Spinal cord (tissue), 10 donors: Measurements from ENCODE around the gene CRMP1. TPM values are rescaled to one million over a fixed set of nuclear protein-coding genes. Genes with fewer than 3 reads are reported as not detected.

ENCODE experiments used
- DNase-seq, 6 donors: peaks; one replicate each; pipeline versions ENCODE4 v3.0.0 to v3.0.0-alpha.2; 2013 to 2015; ENCODE audit warnings: low spot score in 6 of 6, low read depth in 4 of 6
- H3K27ac ChIP-seq: one replicate; pipeline ENCODE4 v1.5.1; 2013; ENCODE audit warnings: low read depth, low read length, control low read depth
- H3K27me3 ChIP-seq: one replicate; pipeline ENCODE4 v1.6.1; 2013; ENCODE audit warnings: low read length; ENCODE audit not compliant: control insufficient read depth, insufficient read depth
- H3K36me3 ChIP-seq: one replicate; pipeline ENCODE4 v1.6.1; 2013; ENCODE audit warnings: low read length; ENCODE audit not compliant: control insufficient read depth, insufficient read depth
- H3K4me1 ChIP-seq: one replicate; pipeline ENCODE4 v1.6.1; 2013; ENCODE audit warnings: low read length; ENCODE audit not compliant: control insufficient read depth, insufficient read depth
- H3K4me3 ChIP-seq: one replicate; pipeline ENCODE4 v1.5.1; 2013; ENCODE audit warnings: low read depth, low read length, control low read depth
- H3K9me3 ChIP-seq: one replicate; pipeline ENCODE4 v1.6.1; 2013; ENCODE audit warnings: low read length; ENCODE audit not compliant: control insufficient read depth, insufficient read depth
- WGBS: methylation state at CpG from one replicate; pipeline ENCODE4 v1.1.5; 2013; ENCODE audit warnings: missing lambda C conversion rate; ENCODE audit not compliant: insufficient coverage; 5-methylcytosine and 5-hydroxymethylcytosine counted together
- polyA plus RNA-seq, 2 donors: library from polyadenylated mRNA; unstranded; fragments of 120-200 nt; gene quantifications; one replicate each; pipeline ENCODE4 v1.2.1, GENCODE V29; 2013; ENCODE audit not compliant: insufficient read length in 2 of 2
- total RNA-seq, 2 donors: library from RNA; depleted of rRNA in 1 of 2; stranded (reverse); fragments of 120-200 nt in 1 of 2; fragments of >200 nt in 1 of 2; gene quantifications; one replicate each; pipeline versions ENCODE4 v1.2.3 to v1.2.4, GENCODE V29; 2013 to 2014
- donor health status: healthy.

CRMP1 gene
- total and polyA plus RNA-seq, 4 donors = 99.1 to 506 (median 301) TPM

DNA sequence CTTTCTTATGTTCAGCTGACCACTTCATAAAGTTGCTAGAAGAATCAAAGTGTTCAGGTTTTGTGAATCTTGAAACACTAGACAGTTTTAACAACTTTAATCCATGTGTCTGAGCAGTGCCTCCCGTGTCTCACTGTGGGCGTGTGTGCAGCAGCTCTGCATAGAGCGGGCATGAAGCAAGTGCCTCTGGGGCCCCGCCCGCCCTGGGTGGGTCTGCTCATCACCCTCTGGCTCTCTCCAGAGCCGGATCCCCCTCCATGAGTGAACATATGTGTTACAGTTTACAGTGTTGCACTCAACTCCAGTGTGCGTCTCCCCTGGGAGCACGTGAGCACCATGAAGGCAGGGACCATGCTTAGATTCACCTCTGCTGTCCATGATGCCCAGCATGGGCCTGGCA lies 37.6 kb upstream of the CRMP1 start:
- DNase-seq = no peak
- H3K9me3 ChIP-seq = no peaks in the 10 kb centered on the region
- H3K4me3 ChIP-seq = no peak overlapping the region
- WGBS = 93% methylated on average over 7 of the region's 8 CpGs
- no peaks in the 10 kb centered on the region for H3K36me3 ChIP-seq
- peaks cover 8% of the 10 kb centered on the region for H3K4me1 ChIP-seq
- H3K27ac ChIP-seq = no peak overlapping the region
- no peaks in the 10 kb centered on the region for H3K27me3 ChIP-seq

DNA sequence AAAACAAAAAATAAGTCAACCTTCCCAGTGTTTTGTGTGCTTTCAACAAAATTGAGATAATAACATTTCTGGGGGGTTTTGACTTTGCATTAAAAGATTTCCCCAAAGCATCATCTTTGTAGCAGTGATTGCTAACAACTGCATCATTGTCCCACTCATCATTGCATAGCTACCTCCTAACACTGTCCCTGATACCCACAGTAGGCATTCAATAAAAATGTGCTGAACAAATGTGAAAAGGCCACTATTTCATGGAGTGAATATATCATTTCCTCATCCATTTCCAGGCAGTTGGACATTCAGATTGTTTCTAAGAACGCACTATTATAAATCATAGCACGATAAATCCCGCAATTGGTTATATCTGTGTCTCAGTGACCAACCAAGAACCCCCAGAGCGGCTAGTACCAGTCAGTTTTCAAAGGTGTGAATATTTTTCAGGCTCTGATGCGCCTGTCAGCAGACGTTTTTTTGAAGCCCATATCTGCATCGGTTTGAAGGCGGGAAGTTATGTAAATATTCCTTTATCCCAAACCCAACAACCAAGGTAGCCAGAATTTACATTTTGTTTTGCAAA lies 36.0 kb upstream of the CRMP1 start:
- H3K27me3 ChIP-seq = no peaks in the 10 kb centered on the region
- H3K27ac ChIP-seq = no peak overlapping the region
- peak in 1 of 6 donors; percentile 35 for DNase-seq
- no peaks in the 10 kb centered on the region for H3K9me3 ChIP-seq
- no peaks in the 10 kb centered on the region for H3K36me3 ChIP-seq
- 81% methylated on average over 6 of the region's 8 CpGs for WGBS
- no peak overlapping the region for H3K4me3 ChIP-seq
- peaks cover 8% of the 10 kb centered on the region for H3K4me1 ChIP-seq

DNA sequence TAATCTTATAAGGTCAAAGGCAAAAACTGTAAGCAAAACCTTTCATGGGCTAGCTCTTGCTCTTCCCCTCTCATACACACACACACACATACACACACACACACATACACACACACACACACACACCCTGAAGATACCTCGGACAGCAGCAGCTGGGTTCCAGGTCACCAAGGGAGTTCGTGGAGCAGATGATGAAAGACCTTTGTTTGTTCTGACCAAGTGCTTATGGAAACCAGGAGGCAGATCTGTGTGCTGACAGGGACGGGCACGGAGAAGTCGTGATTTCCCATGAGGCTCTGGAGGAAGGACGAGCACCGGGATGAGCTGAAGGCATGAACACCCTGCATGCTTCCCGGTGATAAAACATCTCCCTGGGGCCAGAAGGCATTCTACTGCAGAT lies 35.4 kb upstream of the CRMP1 start:
- DNase-seq = peak in 1 of 6 donors; percentile 52
- 42% methylated on average over 7 of the region's 8 CpGs for WGBS
- no peaks in the 10 kb centered on the region for H3K27me3 ChIP-seq

DNA sequence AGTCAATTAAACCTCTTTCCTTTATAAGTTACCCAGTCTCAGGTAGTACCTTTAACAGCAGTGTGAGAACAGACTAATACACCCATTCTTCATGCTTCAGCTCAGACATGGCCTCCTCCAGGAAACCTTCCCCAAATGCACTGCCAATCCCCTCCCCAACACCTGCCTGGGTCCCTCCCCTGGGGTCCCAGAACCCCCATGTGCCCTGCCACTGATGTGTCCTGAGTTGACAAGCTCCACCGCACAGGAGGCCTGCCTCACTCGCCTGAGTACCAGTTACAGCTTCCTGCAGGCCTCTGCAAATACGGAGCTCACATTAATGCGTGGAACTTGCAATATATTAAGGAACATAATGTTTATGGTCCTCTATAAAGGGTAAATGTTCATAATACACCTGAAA lies 34.9 kb upstream of the CRMP1 start:
- Histone ChIP-seq H3K27me3 (no peaks in the 10 kb centered on the region), H3K36me3 (no peaks in the 10 kb centered on the region), H3K9me3 (no peaks in the 10 kb centered on the region), H3K27ac (no peak overlapping the region), H3K4me1 (peaks cover 4% of the 10 kb centered on the region), H3K4me3 (no peak overlapping the region)
- 69% methylated on average over 2 of the region's 4 CpGs for WGBS
- DNase-seq = peak in 1 of 6 donors; percentile 52

More for the DNA sequence above, 35.4 kb upstream of the CRMP1 start:
- no peaks in the 10 kb centered on the region for H3K9me3 ChIP-seq
- no peaks in the 10 kb centered on the region for H3K36me3 ChIP-seq
- peaks cover 4% of the 10 kb centered on the region for H3K4me1 ChIP-seq
- H3K27ac ChIP-seq = no peak overlapping the region
- H3K4me3 ChIP-seq = no peak overlapping the region

DNA sequence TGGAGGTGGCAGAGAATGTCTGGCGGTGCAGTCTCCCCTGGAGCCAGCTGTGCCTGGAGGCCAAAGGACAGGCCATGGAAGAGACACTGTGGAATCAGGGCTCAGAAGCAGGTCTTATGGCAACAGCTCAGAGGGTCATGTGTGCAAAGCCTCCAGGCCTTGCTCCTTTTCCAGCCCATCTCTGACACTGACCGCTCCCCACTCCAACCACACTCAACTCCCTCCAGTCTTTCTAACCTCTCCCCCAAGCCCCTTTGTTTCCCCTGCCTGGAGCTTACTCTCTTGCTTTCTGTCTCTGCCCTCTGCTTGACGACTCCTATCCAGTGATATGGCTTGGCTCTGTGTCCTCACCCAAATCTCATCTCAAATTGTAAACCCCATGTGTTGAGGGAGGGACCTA lies 34.2 kb upstream of the CRMP1 start:
- 93% methylated on average over 2 of the region's 3 CpGs for WGBS
- peaks cover 4% of the 10 kb centered on the region for H3K4me1 ChIP-seq
- no peaks in the 10 kb centered on the region for H3K36me3 ChIP-seq
- H3K9me3 ChIP-seq = no peaks in the 10 kb centered on the region
- H3K4me3 ChIP-seq = no peak overlapping the region
- no peak overlapping the region for H3K27ac ChIP-seq
- no peak for DNase-seq
- H3K27me3 ChIP-seq = no peaks in the 10 kb centered on the region

DNA sequence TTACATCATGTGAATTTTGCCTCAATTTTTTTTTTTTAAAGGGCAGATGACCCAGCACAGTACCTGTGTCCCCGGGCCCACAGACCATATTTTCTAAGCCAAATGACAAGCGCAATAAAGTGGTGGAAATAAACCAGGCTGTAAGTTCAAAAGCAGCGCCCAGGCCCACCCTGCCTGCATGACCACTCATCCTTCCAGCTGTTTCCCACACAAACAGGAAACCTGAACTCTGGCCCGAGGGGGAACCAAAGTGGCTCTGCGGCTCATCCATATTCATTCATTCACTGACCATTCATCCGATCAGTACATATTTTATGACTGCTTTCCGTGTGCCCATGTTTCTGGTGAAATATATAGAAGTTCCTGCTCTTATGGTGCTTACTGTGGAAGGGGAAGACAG lies 33.7 kb upstream of the CRMP1 start:
- Histone ChIP-seq H3K4me3 (no peak overlapping the region), H3K9me3 (no peaks in the 10 kb centered on the region), H3K27ac (no peak overlapping the region), H3K4me1 (peaks cover 8% of the 10 kb centered on the region), H3K36me3 (no peaks in the 10 kb centered on the region), H3K27me3 (no peaks in the 10 kb centered on the region)
- no peak for DNase-seq
- 72% methylated on average over 4 of the region's 7 CpGs for WGBS

DNA sequence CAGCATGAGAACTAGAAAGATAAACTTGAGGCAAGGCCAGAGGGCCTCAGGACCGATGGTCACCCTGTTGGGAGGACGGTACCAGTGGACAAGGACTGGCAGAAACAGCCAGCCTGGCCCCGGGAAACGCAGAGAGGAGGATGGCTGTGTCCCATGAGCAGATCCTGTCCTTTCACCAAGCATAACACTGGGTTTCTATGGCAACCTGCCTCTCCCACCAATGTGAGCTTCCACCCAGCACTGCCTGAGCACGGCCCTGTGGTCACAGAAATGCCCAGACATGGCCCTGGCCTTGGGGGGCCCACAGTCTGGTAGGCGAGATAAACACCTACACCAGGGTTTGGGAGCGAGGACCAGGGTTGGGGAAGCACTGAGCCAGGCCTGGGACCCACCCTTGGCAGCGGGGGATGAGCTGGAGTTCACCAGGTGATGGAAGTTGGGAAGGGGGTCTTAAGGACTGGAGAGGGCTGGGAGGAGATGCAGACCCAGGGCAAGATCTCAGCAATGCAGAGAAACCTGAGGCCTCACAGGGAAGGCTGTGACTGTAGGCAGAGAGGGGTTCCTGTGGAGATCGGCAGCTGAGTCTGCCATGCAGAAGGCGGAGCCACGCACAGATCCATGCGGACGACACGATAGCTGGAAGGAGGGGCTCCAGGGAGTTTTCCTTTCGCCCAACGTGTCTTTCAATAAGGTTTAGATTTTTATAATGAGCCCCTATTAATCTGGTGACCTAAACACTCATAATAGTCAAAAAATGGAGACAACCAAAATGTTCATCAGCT lies 32.7 kb upstream of the CRMP1 start:
- Histone ChIP-seq H3K9me3 (no peaks in the 10 kb centered on the region), H3K4me1 (peaks cover 9% of the 10 kb centered on the region), H3K27me3 (no peaks in the 10 kb centered on the region), H3K4me3 (no peak overlapping the region), H3K27ac (no peak overlapping the region), H3K36me3 (no peaks in the 10 kb centered on the region)
- DNase-seq = peak in 1 of 6 donors; percentile 76
- WGBS = 57% methylated on average over 12 of the region's 16 CpGs

DNA sequence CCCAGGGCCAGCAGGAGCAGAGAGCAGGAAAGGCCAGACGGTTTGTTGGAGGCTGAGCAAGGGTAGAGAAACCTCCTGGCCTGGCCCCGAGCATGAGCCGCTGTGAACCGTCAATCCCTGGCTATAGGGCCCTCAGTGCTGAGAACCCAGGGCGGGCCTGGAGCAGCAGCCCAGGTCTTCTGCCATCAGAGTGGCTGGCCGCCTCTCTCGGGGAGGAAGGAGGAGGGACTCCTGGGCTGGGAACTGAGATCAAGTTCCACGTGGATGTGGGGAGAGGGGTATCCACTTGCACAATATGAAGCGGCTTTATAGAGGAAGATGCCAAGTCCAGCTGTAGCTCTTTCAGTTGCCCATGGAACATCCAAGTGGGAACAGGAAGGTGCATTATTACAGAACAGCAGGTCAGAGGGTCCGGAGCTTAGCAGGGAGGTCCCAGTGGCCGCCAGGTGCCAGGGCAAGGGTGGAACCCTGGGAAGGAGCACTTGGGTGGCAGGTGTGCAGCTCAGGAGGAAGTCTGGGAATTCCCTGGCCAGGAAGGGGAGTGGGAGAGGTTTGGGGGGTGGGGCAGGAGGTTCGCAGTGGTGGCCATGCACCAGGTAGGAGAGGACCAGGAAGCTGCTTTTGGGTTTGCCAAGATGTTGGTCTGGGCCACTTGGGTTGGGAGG lies 31.7 kb upstream of the CRMP1 start:
- DNase-seq = no peak
- H3K36me3 ChIP-seq = no peaks in the 10 kb centered on the region
- 82% methylated on average over 11 of the region's 12 CpGs for WGBS
- no peaks in the 10 kb centered on the region for H3K9me3 ChIP-seq
- H3K4me1 ChIP-seq = peaks cover 9% of the 10 kb centered on the region
- no peak overlapping the region for H3K4me3 ChIP-seq
- H3K27me3 ChIP-seq = no peaks in the 10 kb centered on the region
- H3K27ac ChIP-seq = no peak overlapping the region

DNA sequence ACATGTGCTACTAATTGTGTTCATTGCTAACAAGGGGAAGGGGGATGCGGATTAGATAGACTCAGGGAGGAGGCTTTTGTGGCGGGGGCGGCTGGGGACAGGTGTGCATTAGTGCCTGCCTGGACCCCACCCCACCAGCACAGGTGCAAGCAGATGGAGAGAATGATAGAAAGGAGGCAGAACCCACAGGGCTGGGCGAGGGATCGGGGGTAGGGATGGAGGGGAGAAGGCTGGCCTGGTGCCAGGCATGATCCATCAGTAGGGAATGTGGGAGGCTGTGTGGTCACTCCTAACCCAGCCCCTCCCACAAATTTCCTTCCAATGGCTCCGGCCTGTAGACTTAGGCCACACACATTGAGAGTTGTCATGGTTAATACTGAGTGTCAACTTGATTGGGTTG lies 30.5 kb upstream of the CRMP1 start:
- DNase-seq = no peak
- no peak overlapping the region for H3K4me3 ChIP-seq
- no peaks in the 10 kb centered on the region for H3K36me3 ChIP-seq
- H3K4me1 ChIP-seq = peaks cover 12% of the 10 kb centered on the region
- H3K27ac ChIP-seq = no peak overlapping the region
- 67% methylated on average over 3 of the region's 6 CpGs for WGBS
- H3K9me3 ChIP-seq = no peaks in the 10 kb centered on the region
- no peaks in the 10 kb centered on the region for H3K27me3 ChIP-seq
